Measurements from ENCODE around the gene TXNDC12. TPM values are rescaled to one million over a fixed set of nuclear protein-coding genes. Genes with fewer than 3 reads are reported as not detected.
"Not testable (repeated sequence)": the region's sequence is repeated elsewhere in the genome, so short reads cannot be mapped to it uniquely, and the experiment has no call there.

The TXNDC12 gene
- total RNA-seq, 3 donors from 2014 or later, result 35.1 to 48.4 (median 37.6) TPM

DNA sequence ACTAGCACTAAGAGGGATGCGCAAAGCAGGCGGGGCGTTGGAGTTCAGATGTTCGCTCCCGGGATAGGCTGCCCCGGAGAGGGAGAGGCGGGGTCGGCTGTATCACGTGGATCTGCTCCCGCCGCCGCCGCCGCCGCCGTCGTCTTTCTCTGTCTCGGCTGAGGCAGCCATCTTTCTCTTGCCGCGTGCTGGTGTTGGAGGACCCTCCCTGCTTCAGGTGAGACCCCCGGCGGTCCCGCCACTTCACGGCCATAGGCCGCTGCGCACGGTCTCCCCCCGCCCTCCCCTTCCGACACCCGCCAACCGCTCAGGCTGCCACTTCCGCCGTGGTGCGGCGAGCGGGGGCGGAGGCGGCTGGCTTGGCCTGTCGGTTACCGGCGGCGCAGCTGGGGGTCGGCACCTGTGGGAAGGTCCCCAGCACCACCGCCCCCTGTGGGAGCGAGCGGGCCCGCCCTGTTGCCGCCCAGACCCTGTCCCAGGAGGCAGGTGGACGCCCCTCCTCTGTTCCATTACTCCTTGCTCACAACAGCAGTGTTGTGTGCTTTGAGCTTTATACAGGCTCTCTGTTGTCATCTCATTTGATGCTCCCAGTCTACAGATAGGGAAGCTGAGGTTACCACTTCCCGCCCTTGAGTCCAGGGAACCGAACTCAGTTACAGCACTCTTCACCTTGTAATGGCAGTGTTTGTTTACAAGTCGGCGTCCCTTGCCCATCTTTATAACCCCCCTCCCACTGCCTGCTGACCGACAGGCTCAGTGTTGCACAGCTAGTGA, 1.4 kb upstream of the TXNDC12 start, which contains the start of gene BTF3L4:
Gene BTF3L4, plus strand, starts transcription at position 133 of the 774 bp plus-strand sequence. CDS start 3,553 bp downstream, outside the sequence.
- Histone ChIP-seq H3K9me3 (no peaks in the 10 kb centered on the region), H3K27me3 (no peaks in the 10 kb centered on the region), H3K4me1 (peaks cover 4 to 17% of the 10 kb centered on the region in 2 donors), H3K36me3 (no peaks in the 10 kb centered on the region), H3K27ac (peak within 1 kb of the TSS; percentile 90 to 95), H3K4me3 (peak within 1 kb of the TSS; percentile 87 to 96 (median 89))
- peak; percentile 95 for DNase-seq (ENCODE audit: low spot score in 2 of 2)
- TF ChIP-seq CTCF (IDR thresholded peaks at IDR 0.05), result no peak
- peak; percentile 74 to 85 (median 75) for TF ChIP-seq POLR2AphosphoS5 (IDR thresholded peaks at IDR 0.05)
- peak; percentile 81 for TF ChIP-seq POLR2A (IDR thresholded peaks at IDR 0.05)
- intact Hi-C loops (cut with DNase I; ENCODE audit: low total_unique reads), result no loop called here

DNA sequence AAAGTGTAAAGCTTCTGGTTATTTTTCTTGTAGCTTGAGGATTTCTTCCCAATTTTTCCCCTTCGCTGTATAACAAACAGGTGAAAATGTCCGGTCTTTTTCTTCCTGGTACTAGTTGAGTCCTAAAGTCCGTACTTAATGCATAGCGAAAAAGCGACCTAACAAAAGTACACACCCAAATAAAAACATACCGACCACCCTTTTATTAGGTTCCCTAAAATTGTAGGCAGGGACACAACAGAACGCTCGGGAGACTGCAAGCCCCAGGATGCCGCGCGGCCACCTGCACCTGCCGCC, 823 bp upstream of the TXNDC12 start:
- intact Hi-C loops (cut with DNase I; ENCODE audit: low total_unique reads), result no loop called here
- TF ChIP-seq POLR2A (IDR thresholded peaks at IDR 0.05) (no peak), POLR2AphosphoS5 (IDR thresholded peaks at IDR 0.05) (no peak), CTCF (IDR thresholded peaks at IDR 0.05) (no peak)
- peak overlapping the region; percentile 90 to 95 for H3K27ac ChIP-seq
- H3K4me3 ChIP-seq, result peak overlapping the region; percentile 87 to 96 (median 89)
- no peaks in the 10 kb centered on the region for H3K36me3 ChIP-seq
- H3K9me3 ChIP-seq, result no peaks in the 10 kb centered on the region
- peaks cover 4 to 17% of the 10 kb centered on the region in 2 donors for H3K4me1 ChIP-seq
- no peak for DNase-seq (ENCODE audit: low spot score in 2 of 2)
- no peaks in the 10 kb centered on the region for H3K27me3 ChIP-seq

DNA sequence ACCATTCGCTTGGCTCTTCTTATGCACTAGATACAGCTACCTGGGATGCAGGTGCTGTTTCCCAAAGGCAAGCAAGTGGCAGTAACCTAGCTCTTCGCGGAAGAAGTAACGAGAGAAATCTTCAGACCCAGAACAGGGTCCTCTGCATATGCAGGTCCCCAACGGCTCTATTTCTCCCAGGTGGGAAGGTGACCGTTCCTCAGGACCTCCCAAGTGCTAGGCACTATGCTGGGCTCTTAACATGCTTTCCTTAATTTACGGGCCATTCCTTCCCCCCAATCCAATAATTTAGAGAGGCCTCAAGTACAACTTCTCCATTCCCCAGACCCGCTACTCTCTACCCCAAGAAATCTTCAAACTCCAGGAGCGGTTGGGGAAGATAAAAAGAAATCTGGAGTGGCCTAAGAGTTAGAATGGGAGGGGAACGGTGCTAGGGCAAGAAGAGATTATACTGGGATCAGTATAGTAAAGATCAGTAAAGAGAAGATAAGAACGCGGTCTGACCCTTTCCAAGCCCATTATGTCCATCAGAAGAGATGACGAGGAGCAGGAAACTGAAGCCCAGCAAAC, 410 bp downstream of the TXNDC12 start:
- intact Hi-C loops (cut with DNase I; ENCODE audit: low total_unique reads), result no loop called here
- no peaks in the 10 kb centered on the region for H3K36me3 ChIP-seq
- H3K27me3 ChIP-seq, result no peaks in the 10 kb centered on the region
- peak overlapping the region; percentile 87 to 96 (median 89) for H3K4me3 ChIP-seq
- no peak for DNase-seq (ENCODE audit: low spot score in 2 of 2)
- TF ChIP-seq POLR2AphosphoS5 (IDR thresholded peaks at IDR 0.05), result no peak
- TF ChIP-seq CTCF (IDR thresholded peaks at IDR 0.05), result no peak
- no peak for TF ChIP-seq POLR2A (IDR thresholded peaks at IDR 0.05)
- peaks cover 4 to 17% of the 10 kb centered on the region in 2 donors for H3K4me1 ChIP-seq
- H3K27ac ChIP-seq, result peak overlapping the region; percentile 90 to 95
- H3K9me3 ChIP-seq, result no peaks in the 10 kb centered on the region

- H3K36me3 ChIP-seq, result no peaks in the 10 kb centered on the region
- H3K4me1 ChIP-seq, result peaks cover 4 to 17% of the 10 kb centered on the region in 2 donors
- no peak overlapping the region for H3K27ac ChIP-seq
- peak overlapping the region in 1 of 3 donors; percentile 87 for H3K4me3 ChIP-seq
- TF ChIP-seq POLR2AphosphoS5 (IDR thresholded peaks at IDR 0.05) (no peak), CTCF (IDR thresholded peaks at IDR 0.05) (no peak), POLR2A (IDR thresholded peaks at IDR 0.05) (no peak)
- DNase-seq (ENCODE audit: low spot score in 2 of 2), result no peak
- H3K9me3 ChIP-seq, result no peaks in the 10 kb centered on the region
- intact Hi-C loops (cut with DNase I; ENCODE audit: low total_unique reads), result no loop called here
- no peaks in the 10 kb centered on the region for H3K27me3 ChIP-seq
Observed at GRCh38 chr1:52053862-52054261, 1.1 kb downstream of the TXNDC12 start.

GRCh38 chr1:52049337-52049736, 5.7 kb downstream of the TXNDC12 start:
- H3K36me3 ChIP-seq; intact Hi-C loops (cut with DNase I; ENCODE audit: low total_unique reads); H3K9me3 ChIP-seq; H3K27ac ChIP-seq; H3K27me3 ChIP-seq; H3K4me1 ChIP-seq; H3K4me3 ChIP-seq; DNase-seq (ENCODE audit: low spot score in 2 of 2): not testable (repeated sequence)

DNA sequence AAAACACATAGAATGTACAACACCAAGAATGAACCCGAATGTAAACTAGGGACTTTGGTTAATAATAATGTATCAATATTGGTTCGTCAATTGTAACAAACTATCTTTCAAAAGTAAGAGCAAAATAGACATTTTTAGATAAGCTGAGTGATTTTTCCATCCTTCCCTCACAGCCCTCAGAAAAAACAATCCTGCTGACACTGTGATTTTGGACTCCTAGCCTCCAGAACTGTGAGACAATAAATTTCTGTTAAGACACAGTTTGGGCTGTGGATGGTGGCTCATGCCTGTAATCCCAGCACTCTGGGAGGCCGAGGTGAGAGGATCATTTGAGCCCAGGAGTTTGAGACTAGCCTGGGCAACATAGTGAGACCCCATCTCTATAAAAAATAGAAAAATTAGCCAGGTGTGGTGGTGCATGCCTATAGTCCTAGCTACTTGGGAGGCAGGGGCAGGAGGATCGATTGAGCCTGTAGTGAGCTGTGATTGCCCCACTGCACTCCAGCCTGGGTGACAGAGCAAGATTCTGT, 9.3 kb downstream of the TXNDC12 start:
- H3K27me3 ChIP-seq; intact Hi-C loops (cut with DNase I; ENCODE audit: low total_unique reads); H3K4me3 ChIP-seq; H3K4me1 ChIP-seq; DNase-seq (ENCODE audit: low spot score in 2 of 2); H3K36me3 ChIP-seq; H3K9me3 ChIP-seq; H3K27ac ChIP-seq: not testable (repeated sequence)
